GM03348 (cell line): ENCODE measurements around the gene GLIPR2.
"Not testable (repeated sequence)": the region's sequence is repeated elsewhere in the genome, so short reads cannot be mapped to it uniquely, and the experiment has no call there.

ENCODE experiments used
- DNase-seq: peaks from one replicate; pipeline ENCODE4 v3.0.0; 2012; ENCODE audit warnings: low spot score

GLIPR2 gene

DNA sequence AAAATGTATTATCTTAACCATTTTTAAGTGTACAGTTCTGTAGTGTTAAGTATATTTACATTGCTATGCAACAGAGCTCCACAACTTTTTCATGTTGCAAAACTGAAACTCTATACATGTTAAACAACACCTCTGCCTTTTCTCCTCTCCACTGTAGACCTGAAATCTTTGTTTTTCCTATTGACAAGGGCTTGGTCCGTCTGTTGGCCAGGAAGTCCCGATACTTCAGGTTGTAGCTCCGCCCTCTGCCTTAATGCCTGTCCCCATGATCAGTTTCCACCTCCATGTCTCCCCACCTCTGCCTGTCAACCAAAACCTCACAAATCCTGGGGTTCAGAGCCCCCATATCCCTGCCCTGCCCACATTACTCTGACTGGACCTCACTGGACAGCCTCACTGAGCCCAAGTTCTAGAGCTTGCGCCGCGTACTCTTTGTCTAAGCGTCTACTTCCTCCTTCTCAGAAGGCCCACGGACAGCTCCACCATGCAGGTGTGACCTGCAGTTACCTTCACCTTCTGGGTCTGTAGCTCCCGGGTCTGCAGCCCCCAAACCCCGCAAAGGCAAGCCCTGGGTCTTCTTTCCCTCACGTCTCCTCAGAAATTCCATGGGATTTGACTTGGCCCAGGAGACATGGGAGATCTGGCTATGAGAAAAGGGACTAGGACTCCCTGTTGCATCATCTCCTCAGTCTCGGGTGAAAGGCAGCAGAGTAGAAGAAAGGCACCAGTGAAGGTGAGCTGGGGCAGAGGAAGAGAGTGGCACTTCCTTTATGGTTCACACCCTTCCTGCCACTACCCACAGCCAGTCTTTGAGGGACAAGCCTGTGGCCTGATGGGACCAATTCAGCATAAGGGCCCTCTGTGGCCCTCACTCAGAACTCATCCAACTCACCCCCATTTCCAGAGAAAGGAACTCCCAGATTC, 8.0 kb downstream of the GLIPR2 start:
- no peak for DNase-seq

DNA sequence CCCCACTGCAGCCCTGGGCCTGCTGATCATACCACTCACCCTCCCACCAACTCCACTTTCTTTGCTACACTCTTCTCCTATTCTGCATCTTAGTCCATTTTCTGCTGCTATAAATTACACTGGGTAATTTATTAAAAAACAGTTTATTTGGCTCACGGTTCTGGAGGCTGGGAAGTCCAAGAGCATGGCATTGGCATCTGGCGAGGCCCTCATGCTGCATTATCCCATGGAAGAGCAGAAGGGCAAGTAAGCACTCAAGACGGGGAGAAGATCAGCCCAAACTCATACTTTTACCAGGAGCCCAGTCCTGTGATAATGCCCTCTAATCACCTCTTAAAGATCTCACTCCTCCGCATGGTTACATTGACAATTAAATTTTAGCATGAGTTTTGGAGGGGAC, 9.4 kb downstream of the GLIPR2 start:
- DNase-seq = no peak

DNA sequence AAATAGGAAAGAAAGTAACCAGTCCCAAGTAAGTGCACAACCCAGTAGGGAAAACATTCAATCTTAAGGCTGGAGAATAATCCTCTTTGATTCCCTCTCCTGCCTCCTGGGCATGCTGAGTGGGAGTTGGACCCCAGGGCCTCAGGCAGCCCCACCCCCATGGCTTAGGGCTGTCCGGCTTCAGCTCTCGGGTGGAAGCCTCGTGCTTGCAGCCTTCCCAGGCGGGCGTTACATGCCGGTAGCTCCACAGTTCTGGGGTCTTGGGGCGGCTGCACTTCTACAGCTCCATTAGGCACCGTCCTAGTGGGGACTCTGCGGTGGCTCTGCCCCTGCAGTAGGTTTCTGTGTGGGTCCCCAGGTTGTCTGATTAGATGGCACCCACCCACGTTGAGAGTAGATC, 10.1 kb downstream of the GLIPR2 start:
- DNase-seq = no peak

DNA sequence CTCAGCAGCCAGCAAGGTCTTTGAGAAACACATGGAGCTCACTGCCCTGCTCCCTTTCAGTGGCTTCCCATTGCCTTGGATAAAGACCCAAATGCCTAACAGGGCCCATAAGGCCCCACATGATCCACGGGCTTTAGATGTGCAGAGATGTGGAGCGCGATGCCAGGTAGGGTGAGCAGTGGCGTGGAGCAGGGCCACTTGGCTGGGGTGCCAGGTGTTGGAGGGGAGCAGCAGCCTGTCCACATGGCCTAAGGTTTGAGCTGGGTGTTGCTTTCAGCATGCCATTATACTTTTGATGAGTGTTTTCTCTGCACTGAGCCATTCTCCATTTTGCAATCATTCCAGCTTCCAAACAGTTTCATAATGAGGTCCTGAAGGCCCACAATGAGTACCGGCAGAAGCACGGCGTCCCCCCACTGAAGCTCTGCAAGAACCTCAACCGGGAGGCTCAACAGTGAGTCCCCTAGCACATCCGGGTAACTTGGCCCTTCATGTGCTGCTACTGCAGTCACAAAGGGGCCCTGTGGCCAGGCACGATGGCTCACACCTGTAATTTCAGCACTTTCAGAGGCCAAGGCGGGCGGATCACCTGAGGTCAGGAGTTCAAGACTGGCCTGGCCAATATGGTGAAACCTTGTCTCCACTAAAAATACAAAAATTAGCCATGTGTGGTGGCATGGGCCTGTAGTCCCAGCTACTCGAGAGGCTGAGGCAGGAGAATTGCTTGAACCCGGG, 11.1 kb downstream of the GLIPR2 start:
- no peak for DNase-seq

DNA sequence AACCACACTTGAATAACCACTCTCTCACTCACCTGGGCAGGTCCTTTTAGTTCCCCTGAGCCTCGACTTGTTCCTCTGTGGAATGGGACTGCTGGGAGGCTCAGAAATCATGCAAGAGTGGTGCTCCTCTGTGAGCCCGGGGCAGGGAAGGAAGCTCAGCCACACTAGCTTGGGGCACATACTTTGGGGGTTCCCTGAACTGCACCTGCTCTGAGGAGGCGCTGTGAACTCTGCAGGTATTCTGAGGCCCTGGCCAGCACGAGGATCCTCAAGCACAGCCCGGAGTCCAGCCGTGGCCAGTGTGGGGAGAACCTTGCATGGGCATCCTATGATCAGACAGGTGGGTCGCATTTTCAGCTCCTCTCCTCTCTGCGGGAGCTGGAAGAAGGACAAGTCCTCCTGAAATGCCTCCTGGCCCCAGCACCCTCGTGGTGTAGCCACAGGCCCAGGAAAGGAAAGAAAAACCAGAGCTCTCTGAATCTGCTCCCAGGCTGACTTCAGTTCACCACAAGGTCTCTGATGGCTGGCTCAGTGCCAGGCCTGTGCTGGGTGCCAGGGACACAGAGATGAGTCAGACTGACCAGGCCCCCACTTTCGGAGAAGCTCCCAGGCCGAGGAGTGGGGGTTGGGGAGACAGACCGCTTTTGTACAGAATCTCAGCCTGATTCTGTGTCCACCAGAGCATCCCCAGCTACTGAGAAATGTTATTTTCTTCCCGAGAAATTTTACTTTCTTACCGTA, 11.9 kb downstream of the GLIPR2 start:
- DNase-seq = peak; percentile 94

DNA sequence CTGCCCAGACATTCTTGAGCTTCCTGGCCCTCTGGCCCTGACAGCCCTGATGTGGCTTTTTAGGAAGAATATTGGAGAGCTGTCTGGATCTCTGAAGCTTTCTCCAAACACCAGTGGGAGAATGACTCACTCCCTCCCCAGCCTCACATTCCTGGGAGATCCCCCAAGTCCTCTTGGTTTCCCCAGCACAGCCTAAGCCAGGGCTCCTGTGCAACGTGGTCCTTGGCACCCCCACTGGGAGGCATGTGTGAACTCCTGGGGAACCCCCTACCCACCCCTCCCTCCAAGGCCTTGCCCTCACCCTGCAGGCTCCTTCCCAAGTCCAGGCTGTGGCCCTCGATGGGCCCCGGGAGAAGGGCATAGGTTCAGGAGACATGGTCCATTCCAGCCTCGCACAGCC, 12.7 kb downstream of the GLIPR2 start:
- peak; percentile 88 for DNase-seq

DNA sequence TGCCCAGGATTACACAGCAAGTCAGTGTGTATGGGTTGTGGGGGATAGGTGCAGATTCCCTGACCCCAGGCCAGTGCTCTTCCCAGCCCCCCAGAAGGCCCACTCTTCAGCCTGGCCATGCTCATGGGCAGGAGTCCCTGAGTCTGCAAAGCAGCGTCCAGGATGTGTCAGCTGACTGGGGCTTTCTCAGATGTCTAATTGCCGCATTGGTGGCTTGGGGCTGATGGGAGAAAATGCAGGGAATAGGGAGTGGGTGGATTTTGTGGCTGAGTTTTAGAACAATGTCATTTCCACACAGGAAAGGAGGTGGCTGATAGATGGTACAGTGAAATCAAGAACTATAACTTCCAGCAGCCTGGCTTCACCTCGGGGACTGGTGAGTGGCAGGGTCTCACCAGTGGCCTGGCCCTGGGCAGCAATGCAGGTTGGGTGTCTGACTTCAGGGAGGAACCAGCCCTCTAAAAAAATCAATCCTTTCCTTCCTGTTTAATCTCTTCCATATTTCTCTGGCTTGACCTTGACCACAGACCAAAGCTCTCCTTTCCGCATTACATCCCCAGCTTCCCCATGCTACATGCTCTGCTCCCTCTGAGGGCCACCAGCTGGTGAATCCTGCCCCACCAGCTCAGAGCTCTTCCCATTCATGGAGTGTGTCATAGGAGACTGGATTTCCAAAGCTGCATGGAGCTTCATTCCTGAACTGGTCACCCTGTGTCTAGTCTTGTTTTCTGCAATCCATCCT, 14.2 kb downstream of the GLIPR2 start:
- peak; percentile 38 for DNase-seq

DNA sequence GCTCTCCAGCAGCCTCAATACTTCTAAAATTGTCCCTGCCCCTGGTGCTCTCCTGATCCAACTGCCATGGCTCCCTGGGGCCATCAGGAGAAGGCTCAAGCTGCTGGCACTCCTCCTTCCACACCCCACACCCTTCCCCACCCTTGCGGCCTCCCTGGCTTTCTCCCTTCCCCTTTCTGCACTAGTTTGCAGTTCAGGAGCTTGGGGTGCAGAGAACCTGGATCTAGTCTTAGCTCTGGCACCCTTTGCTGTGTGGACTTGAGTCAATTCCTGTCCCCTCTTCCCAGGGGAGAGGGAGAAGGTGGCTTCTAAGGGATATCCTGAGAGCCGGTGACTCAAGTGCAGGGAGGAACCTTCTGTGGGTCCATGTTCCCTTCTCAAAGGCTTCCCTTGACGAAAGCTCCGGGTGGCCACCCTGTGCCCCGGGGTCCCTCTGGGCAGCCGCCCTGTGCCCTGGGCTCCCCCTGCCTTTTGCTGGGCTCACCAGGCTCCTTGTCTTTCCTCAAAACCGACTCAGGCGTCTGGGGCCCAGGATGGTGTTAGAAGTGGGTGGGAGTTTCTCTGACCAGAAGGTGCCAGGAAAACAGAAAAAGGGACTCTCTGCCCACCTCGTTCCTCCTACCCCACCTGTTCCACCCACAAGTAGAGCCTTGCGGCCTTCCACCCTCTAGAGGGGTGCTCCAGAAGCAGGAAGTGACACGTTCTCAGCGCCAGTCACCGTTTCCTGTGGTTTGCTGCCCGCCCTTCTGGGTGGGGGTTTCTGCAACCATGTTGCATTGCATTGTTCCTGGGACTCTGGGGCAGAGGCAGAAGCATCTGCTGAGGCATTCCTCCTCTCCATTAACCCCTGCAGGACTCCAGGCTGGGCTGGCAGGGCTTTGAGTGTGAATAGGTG, 15.0 kb downstream of the GLIPR2 start:
- DNase-seq = peak; percentile 44

DNA sequence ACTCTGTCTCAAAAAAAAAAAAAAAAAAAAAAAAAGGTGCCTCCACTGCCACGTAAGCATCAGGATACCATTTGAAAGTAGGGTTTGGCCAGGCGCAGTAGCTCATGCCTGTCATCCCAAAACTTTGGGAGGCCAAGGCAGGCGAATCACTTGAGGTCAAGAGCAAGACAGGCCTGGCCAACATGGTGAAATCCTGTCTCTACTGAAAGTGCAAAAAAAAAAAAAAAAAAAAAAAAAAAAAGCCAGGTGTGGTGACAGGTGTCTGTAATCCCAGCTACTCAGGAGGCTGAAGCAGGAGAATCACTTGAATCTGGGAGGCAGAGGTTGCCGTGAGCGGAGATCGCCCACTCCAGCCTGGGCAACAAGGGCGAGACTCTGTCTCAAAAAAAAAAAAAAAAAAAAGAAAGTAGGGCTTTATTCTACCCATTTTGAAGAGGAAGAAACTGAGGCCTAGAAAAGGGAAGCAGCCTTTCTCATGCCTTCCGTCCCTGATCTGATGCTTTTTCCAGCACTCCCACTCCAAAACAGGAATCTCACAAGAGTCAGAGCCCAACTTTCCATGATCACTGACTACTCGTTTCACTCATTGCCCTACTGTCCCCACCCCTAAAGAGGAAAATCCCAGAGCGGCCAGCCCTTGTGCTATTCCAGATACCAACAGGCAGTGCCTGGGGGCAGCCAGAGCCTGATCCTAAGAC, 16.4 kb downstream of the GLIPR2 start:
- DNase-seq = no peak

DNA sequence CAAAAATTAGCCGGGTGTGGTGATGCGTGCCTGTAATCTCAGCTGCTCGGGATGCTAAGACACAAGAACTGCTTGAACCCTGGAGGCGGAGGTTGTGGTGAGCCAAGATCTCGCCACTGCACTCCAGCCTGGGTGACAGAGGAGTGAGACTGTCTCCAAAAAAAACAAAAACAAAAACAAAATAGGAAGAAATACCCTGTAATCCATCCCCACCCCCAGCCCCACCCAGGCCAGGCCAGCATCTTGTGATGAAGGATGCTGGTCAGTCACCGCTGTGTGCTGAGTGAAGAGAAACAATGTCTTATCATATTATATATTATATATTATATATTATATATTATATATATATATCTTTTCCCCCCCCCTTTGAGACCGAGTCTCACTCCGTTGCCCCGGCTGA, 17.2 kb downstream of the GLIPR2 start:
- no peak for DNase-seq

DNA sequence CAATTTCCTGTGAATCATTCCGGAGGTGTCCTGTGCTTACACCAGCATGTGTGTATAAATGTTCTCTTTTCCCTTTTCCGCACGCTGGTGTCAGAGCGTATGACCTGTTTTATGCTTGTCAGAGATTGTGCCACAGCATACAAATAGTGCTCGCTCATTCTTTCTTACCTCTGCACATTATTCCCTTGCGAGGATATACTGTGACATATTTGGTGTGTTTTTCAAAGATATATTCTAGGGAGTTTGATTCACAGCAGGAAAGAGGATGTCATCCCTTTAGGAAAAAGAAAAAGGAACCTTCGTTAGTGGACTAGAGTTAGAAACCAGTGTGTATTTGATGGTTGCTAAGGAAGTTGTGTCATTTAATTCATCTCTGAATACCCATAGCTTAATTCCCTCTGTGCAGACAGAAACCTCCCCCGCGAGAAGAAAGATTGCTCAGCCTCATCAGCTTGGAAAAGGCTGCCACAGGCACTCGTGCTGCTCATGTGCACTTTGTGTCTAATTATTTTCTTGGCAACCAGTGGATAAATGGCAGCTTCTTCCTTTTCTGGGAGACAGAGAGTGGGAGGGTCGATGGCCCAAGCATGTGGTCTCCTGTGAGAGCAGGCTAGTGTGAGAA, 17.9 kb downstream of the GLIPR2 start:
- no peak for DNase-seq

DNA sequence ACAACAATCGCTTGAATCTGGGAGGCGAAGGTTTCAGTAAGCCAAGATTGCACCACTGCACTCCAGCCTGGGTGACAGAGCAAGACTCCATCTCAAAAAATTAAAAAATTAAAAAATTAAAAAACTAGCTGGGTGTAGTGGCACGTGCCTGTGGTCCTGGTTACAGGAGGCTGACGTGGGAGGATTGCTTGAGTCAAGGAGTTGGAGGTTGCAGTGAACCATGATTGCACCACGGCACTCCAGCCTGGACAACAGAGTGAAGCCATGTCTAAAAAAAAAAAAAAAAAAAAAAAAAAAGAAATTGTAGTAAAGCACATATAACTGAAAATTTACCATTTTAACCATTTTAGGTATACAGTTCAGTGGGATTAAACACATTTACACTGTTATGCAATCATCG, 19.6 kb downstream of the GLIPR2 start:
- no peak for DNase-seq

DNA sequence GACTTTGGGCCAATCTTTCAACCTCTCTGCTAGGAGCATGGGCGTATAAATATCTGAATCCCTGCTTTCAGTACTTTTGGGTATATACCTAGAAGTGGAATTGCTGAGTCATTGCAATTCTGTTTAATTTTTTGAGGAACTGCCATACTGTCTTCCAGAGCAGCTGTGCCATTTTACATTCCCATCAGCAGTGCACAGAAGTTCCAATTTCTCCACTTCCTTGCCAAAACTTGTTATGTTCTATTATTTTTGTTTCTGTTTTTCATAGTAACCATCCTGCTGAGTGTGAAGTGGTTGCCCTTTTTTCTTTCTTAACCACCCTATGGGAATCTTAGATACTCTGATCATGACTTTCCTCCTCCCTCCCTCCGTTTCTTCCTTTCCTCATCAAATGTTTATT, 21.6 kb downstream of the GLIPR2 start:
- DNase-seq = no peak

DNA sequence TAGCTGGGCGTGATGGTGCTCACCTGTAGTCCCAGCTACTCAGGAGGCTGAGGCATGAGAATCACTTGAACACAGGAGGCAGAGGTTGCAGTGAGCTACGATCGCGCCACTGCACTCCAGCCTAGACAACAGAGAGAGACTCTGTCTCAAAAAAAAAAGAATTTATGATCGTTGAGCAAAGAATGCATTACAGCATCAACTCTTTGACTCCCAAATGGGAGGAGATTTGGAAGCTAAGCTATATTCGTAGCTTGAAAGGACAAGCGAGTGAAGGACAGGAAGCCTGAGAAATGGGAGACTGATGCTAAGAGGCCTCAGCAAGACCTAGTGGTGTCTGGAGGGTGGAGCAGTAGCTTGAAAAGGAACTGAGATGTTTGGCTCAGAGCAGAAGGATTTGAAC, 22.4 kb downstream of the GLIPR2 start:
- peak; percentile 56 for DNase-seq

DNA sequence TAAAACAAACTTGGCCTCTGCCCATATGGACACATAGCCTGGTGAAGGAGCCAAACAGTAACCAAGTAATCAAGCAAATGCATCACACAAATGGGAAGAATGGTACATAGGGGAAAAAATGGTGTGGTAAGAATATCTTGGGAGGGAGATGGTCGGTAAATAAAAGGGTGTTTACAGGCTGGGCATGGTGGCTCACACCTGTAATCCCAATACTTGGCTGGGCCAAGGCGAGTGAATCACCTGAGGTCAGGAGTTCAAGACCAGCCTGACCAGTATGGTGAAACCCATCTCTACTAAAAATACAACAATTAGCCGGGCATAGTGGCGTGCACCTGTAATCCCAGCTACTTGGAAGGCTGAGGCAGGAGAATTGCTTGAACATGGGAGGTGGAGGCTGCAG, 23.0 kb downstream of the GLIPR2 start:
- DNase-seq = not testable (repeated sequence)

DNA sequence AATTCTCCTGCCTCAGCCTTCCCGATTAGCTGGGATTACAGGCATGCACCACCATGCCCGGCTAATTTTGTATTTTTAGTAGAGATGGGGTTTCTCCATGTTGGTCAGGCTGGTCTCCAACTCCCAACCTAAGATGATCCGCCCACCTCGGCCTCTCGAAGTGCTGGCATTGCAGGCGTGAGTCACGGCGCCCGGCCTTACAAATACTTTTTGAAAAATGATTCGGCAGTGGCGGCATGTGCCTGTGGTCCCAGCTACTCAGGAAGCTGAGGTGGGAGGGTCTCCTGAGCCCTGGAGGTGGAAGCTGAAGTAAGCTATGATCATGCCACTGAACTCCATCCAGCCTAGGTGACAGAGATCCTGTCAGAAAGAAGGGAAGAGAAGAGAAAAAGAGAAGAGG, 23.6 kb downstream of the GLIPR2 start:
- not testable (repeated sequence) for DNase-seq

DNA sequence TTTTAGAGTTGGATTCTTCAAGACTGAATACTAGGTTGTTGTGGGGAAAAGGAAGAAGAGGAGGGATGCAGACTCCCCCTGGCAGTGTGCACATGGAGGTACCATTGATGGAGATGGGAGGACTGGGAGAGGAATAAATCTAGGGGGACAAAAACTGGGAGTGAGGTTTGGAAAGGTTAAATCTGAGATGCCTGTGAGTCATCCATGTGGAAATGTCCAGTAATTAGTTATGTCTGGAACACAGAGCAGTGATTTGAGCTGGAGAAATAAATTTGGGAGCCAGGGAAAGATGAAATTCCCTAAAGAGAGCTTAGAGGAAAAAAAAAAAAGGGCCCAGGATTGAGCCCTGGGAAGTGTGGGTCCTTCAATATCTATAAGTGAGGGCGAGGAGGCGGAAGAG, 24.7 kb downstream of the GLIPR2 start:
- DNase-seq = peak; percentile 52

DNA sequence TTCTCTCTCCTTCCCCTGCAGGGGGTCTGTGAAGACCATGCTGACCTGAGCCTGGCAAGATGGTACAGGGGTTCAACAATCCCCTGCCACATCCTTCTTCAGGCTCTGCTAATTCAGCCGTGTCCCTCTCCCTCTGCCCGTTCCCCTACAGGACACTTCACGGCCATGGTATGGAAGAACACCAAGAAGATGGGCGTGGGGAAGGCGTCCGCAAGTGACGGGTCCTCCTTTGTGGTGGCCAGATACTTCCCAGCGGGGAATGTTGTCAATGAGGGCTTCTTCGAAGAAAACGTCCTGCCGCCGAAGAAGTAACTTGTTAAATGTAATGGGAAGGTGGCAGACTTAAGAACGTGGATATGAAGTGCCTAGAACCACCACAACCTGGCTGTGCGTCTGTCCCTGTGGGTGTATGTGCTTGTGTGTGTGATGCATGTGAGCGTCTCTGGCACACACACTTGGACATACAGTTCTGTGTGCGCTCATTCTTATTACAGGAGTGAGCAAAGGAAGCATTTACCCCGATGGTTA, 25.7 kb downstream of the GLIPR2 start:
- no peak for DNase-seq

DNA sequence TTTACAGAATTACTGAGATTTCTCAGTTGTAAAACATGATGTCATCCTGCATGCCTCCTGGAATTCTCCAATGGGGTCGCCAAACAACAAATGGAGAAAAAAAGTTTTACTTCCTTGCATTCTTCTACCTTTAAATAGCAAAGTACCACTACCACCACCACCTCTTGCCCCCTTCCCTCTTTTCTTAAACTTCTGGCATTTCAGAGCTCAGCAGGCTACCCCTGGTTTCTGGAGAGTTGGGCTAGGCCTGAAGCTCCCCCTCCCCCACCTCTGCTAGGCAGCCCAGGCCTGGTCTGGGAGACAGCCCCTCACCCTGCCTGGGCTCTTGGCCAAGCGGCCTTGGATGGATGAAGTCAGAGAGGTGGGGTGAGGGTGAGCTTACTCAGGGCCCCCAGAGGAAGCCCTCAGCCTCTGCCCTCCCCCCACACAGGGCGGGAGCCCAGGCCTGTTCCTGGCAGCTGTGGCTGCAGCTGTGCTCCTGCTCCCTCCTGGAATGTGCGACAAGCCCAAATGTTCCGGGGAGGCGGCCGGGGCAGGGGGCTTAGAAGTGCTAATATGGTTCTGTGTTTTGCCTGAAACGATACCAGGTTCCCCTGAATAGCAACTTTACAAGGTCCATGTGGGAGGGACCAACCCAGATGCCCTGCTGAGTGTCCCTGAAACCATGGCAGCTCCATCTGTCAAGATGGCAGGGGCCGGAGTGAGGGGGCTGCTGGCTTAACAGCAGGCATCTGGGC, 26.7 kb downstream of the GLIPR2 start:
- DNase-seq = peak; percentile 50
